ENCODE data around the gene OPN1MW.
"Not testable (repeated sequence)": the region's sequence is repeated elsewhere in the genome, so short reads cannot be mapped to it uniquely, and the experiment has no call there.

DNA sequence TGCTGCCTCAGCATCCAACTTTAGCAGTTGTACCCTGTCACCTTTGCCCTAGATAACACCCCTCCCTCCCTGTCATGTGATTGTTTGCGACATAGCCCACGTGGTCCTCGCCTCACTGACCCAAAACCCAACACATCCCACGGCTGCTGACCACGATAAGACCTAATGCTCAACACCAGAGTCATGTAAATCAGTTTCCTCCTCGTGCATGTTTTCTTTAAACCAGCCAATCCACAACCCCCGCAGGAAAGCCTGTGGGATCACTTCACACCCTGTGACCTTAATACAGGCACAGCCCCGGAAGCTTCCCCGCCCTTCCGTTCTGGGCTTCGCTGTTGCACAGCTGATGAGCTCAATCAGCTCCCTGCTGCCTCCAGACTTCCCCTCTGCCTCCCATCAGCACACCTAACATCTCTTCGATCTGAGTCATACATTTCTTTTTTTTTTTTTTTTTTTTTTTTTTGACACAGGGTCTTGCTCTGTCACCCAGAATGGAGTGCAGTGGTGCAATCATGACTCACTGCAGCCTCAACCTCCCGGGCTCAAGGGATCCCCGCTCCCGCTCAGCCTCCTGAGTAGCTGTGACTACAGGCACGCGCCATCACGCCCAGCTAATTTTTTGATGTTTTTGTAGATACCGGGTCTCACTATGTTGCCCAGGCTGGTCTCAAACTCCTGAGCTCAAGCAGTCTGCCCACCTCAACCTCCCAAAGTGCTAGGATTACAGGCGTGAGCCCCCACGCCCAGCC, 27.4 kb downstream of the OPN1MW start:
- TF ChIP-seq POLR2A (IDR thresholded peaks at IDR 0.05): not testable (repeated sequence)
- TF ChIP-seq, protein P1, sequence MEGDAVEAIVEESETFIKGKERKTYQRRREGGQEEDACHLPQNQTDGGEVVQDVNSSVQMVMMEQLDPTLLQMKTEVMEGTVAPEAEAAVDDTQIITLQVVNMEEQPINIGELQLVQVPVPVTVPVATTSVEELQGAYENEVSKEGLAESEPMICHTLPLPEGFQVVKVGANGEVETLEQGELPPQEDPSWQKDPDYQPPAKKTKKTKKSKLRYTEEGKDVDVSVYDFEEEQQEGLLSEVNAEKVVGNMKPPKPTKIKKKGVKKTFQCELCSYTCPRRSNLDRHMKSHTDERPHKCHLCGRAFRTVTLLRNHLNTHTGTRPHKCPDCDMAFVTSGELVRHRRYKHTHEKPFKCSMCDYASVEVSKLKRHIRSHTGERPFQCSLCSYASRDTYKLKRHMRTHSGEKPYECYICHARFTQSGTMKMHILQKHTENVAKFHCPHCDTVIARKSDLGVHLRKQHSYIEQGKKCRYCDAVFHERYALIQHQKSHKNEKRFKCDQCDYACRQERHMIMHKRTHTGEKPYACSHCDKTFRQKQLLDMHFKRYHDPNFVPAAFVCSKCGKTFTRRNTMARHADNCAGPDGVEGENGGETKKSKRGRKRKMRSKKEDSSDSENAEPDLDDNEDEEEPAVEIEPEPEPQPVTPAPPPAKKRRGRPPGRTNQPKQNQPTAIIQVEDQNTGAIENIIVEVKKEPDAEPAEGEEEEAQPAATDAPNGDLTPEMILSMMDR (IDR thresholded peaks at IDR 0.05): not testable (repeated sequence)
